Measurements from ENCODE around the gene MRRF.

The MRRF gene

DNA sequence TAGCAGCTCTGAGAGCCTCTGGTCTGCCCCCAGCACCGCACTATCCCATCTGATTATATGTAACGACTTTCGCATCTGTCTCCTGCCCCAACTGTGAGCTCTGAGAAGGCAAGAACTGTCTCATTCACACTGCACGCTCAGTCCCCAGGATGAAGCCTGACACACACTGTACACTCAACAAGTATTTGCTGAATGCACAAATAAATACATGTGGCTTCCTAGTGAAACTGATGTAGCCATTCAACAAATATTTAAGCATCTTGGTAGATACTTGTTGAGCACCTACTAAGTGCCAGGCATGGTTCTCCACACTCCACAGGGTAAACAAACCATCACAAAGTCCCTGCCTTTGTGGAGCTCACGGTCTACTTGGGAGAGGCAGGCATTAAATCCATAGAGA lies 71.5 kb downstream of the MRRF start:
- no peak overlapping the region for H3K4me3 ChIP-seq (replicated peaks; ENCODE audit: low read depth, low read length)
- DNase-seq (ENCODE audit: low read depth) = no peak
- TF ChIP-seq, protein P1, sequence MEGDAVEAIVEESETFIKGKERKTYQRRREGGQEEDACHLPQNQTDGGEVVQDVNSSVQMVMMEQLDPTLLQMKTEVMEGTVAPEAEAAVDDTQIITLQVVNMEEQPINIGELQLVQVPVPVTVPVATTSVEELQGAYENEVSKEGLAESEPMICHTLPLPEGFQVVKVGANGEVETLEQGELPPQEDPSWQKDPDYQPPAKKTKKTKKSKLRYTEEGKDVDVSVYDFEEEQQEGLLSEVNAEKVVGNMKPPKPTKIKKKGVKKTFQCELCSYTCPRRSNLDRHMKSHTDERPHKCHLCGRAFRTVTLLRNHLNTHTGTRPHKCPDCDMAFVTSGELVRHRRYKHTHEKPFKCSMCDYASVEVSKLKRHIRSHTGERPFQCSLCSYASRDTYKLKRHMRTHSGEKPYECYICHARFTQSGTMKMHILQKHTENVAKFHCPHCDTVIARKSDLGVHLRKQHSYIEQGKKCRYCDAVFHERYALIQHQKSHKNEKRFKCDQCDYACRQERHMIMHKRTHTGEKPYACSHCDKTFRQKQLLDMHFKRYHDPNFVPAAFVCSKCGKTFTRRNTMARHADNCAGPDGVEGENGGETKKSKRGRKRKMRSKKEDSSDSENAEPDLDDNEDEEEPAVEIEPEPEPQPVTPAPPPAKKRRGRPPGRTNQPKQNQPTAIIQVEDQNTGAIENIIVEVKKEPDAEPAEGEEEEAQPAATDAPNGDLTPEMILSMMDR (IDR thresholded peaks at IDR 0.05; ENCODE audit: low read length, missing control alignments) = no peak

DNA sequence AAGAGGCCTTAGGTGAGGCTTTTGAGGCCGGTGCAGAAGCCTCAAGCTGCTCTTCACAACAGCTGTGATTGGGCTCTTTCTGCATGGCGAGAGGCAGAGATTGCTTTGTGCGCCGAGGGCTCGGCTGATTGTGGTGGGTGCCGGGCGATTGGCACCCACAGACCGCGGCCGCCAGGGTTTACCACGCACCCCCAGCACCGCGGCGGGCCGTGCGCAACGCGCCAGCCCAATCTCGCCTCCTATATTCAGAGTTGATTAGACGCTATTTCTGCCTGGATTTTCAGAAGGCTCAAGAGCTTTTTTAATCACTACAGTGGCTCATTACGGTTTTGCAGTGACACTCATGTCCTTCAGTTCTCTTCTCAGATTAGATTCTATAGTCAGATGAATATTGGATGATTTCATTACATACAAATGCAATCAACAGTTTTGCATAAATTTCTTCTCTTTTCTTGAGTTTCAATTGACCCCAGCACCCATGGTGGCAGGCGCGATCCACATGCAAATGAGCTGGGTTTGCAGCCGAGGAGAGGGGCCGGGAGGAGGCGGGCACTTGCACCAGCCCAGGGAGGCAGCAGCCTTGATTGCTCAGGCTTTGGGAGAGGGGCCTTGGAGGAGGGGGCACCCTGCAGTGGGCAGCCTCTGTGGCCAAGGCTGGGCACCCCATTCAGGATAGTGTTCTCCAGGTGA lies 72.3 kb downstream of the MRRF start:
- TF ChIP-seq, protein P1 (IDR thresholded peaks at IDR 0.05; ENCODE audit: low read length, missing control alignments) = no peak
- DNase-seq (ENCODE audit: low read depth) = no peak
- H3K4me3 ChIP-seq (replicated peaks; ENCODE audit: low read depth, low read length) = no peak overlapping the region

DNA sequence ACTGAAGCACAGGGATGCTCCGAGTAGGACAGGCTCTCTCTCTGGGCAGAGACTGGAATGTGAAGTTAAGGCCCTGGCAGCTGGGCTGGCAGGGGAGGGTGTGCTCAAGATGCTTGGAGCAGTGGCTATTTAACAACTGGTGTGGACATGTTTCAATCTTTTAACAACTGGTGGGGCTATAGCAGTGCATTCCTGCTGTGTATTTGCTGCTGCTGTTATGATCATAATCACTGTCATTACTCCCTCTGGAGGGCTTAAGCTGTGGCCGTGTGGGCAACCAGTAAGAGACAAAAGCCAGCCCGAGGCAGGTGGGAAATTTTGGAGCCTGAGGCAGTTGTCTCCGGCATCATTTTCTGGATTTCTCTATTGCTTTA lies 72.9 kb downstream of the MRRF start:
- TF ChIP-seq, protein P1 (IDR thresholded peaks at IDR 0.05; ENCODE audit: low read length, missing control alignments) = no peak
- no peak for DNase-seq (ENCODE audit: low read depth)
- no peak overlapping the region for H3K4me3 ChIP-seq (replicated peaks; ENCODE audit: low read depth, low read length)

DNA sequence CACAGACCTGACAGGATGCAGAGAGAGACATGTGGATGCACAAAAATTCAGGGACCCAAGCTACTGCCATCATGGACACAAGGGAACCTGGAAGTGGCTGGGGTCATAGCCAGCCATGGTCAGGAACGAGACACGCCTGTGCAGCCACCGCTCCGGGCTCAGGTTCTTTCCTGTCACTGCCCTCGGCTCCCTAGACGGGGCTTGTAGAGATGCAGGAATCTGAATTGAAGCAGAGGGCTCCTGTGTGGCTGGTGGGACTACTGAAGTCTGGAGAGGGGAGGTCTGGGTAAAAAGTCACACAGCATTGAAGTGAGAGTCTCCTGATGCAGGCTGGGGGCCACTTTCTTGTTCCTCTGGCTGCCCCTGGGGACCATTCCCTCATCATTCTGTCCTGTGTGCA lies 73.9 kb downstream of the MRRF start:
- TF ChIP-seq, protein P1 (IDR thresholded peaks at IDR 0.05; ENCODE audit: low read length, missing control alignments) = no peak
- H3K4me3 ChIP-seq (replicated peaks; ENCODE audit: low read depth, low read length) = no peak overlapping the region
- DNase-seq (ENCODE audit: low read depth) = no peak

DNA sequence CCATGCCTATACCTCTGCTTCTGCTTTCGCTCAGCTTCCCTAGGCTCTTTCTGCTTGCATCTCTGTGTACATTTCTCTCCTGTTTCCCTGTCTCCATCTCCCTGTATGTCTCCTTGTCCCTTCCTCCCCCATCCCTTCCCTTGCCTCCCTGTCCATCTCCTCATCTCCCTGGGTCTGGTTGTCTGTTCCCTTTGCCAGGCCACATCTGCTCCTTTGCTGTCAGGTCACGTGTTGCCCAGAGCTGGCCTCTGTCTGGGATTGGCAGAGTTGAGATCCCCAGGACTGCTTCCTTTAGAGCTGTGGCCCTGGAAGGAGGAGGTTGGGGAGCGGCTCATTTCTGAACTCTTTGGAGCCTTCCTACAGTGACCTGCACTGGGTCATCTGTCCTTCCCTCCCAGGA lies 74.3 kb downstream of the MRRF start:
- DNase-seq (ENCODE audit: low read depth) = no peak
- TF ChIP-seq, protein P1 (IDR thresholded peaks at IDR 0.05; ENCODE audit: low read length, missing control alignments) = no peak
- H3K4me3 ChIP-seq (replicated peaks; ENCODE audit: low read depth, low read length) = no peak overlapping the region

DNA sequence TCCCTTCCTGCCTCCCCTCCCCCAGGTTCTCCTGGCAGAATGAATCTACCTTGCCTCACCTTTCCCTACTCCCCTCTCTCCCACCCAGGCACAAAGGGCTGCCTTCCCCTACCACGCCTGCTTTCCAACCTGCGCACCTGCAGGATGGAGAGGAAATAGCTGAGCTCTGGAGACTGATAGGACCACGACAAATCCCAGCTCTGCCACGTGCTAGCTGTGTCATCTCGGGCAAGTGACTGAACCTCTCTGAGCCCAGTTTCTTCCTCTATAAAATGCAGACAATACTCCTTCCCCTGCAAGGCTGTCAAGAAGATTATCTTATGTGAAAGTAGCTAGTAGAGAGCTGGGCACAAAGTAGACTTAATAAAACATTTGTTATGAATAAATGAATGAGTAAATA lies 74.9 kb downstream of the MRRF start:
- TF ChIP-seq, protein P1 (IDR thresholded peaks at IDR 0.05; ENCODE audit: low read length, missing control alignments) = no peak
- no peak overlapping the region for H3K4me3 ChIP-seq (replicated peaks; ENCODE audit: low read depth, low read length)
- no peak for DNase-seq (ENCODE audit: low read depth)

DNA sequence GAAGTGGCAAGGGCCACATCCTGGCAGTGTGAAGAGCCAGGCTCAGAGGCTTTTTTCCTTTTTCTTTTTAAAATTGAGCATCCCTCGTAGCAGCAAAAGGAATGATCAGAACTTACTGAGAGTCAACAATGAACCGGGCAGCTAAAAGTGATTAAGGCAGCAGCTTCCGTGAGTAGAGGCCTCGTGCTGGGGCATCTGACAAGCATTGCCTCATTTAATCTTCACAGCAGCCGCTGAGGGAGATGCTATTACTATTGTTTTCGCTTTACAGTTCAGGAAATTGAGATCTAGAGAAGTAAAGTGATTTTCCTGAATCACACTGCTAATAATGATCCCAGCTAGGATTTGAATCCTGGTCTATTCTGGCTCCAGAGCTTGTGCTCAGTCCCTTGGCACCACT lies 75.5 kb downstream of the MRRF start:
- no peak overlapping the region for H3K4me3 ChIP-seq (replicated peaks; ENCODE audit: low read depth, low read length)
- TF ChIP-seq, protein P1 (IDR thresholded peaks at IDR 0.05; ENCODE audit: low read length, missing control alignments) = no peak
- no peak for DNase-seq (ENCODE audit: low read depth)
